K562 (cell line): Measurements from ENCODE around the gene ANKRD12. TPM values are rescaled to one million over a fixed set of nuclear protein-coding genes. Genes with fewer than 3 reads are reported as not detected.

Source experiments
- CREB1 ChIP-seq, 2 experiments: sonication (generic) in 1 of 2; formaldehyde crosslinking in 1 of 2; IDR thresholded peaks; 2 replicates each; pipeline versions ENCODE4 v1.6.1 to v1.8.0; 2012 to 2022; ENCODE audit warnings: inconsistent platforms in 1 of 2, mild to moderate bottlenecking in 1 of 2, missing genetic modification reagents in 1 of 2, moderate library complexity in 1 of 2
- FOXM1 ChIP-seq, 2 experiments: fragments of 450-650 bp in 1 of 2; sonication (generic) in 1 of 2; formaldehyde crosslinking in 1 of 2; IDR thresholded peaks; 2 replicates each; pipeline versions ENCODE4 v1.6.1 to v1.9.0; 2017 to 2022; ENCODE audit warnings: low read depth in 2 of 2, mild to moderate bottlenecking in 2 of 2, missing genetic modification reagents in 1 of 2, moderate library complexity in 1 of 2
- HCFC1 ChIP-seq: IDR thresholded peaks from 2 replicates; pipeline ENCODE4 v1.6.1; 2012; ENCODE audit warnings: low read depth, low read length, improper control_type of control experiment
- NEUROD1 ChIP-seq: fragments of 150-350 bp; IDR thresholded peaks from 2 replicates; pipeline ENCODE4 v1.6.1; 2014; ENCODE audit warnings: borderline replicate concordance, low read length, low read depth; ENCODE audit not compliant: partially characterized antibody
- SUPT5H ChIP-seq: fragments of 450-650 bp; IDR thresholded peaks from 2 replicates; pipeline ENCODE4 v1.6.1; 2016
- THRB ChIP-seq: fragments of 450-650 bp; formaldehyde crosslinking; conservative IDR thresholded peaks from 2 replicates; pipeline ENCODE4 v1.4.0; 2022; ENCODE audit warnings: mild to moderate bottlenecking, missing genetic modification characterization
- ZNF165 ChIP-seq: fragments of 250-450 bp; sonication (Bioruptor Pico); IDR thresholded peaks from 2 replicates; pipeline ENCODE4 v1.4.0; 2020; ENCODE audit warnings: borderline replicate concordance
- ZNF212 ChIP-seq: fragments of 450-650 bp; formaldehyde crosslinking; IDR thresholded peaks from 2 replicates; pipeline ENCODE4 v1.4.0; 2020; ENCODE audit warnings: mild to moderate bottlenecking
- ZNF785 ChIP-seq: fragments of 250-450 bp; sonication (Bioruptor Pico); IDR thresholded peaks from 2 replicates; pipeline ENCODE4 v1.4.0; 2020; ENCODE audit warnings: mild to moderate bottlenecking
- ZSCAN32 ChIP-seq: fragments of 450-650 bp; formaldehyde crosslinking; IDR thresholded peaks from 2 replicates; pipeline ENCODE4 v1.4.0; 2020; ENCODE audit warnings: mild to moderate bottlenecking, moderate library complexity
- polyA plus RNA-seq, 8 experiments: library from polyadenylated mRNA; depleted of rRNA in 4 of 8; stranded (reverse) in 5 of 8; unstranded in 3 of 8; fragments of >200 nt; fragmentation: Nextera tagmentation in 2 of 8; fragmentation: Illumina TruSeq in 1 of 8; extraction: Ambion mirVana in 2 of 8; extraction: Trizol in 1 of 8; gene quantifications; 2 replicates each; pipeline versions ENCODE4 v1.2.1 to v1.2.3, GENCODE V29; 2011 to 2014; ENCODE audit warnings: inconsistent platforms in 1 of 8, missing spikeins in 1 of 8
- total RNA-seq, 7 experiments: library from RNA; depleted of rRNA in 6 of 7; stranded (reverse); fragments of >200 nt in 6 of 7; fragmentation: Illumina TruSeq in 2 of 7; extraction: Trizol in 2 of 7; gene quantifications; 2 replicates each; pipeline versions ENCODE4 v1.2.1 to v1.2.3, GENCODE V29; 2011 to 2021; ENCODE audit warnings: low replicate concordance in 1 of 7
- TF ChIP-seq, protein P1 (sequence below): sonication (generic); formaldehyde crosslinking; IDR thresholded peaks from 2 replicates; pipeline ENCODE4 v1.8.0; 2023; ENCODE audit warnings: missing genetic modification reagents, mild to moderate bottlenecking, borderline replicate concordance
- TF ChIP-seq, protein P2 (sequence below): IDR thresholded peaks from 2 replicates; pipeline ENCODE4 v1.6.1; 2012; ENCODE audit warnings: low read depth, low read length, improper control_type of control experiment, borderline replicate concordance
- TF ChIP-seq, protein P3 (sequence below): sonication (generic); formaldehyde crosslinking; IDR thresholded peaks from 2 replicates; pipeline ENCODE4 v1.4.0; 2020; ENCODE audit warnings: mild to moderate bottlenecking, missing genetic modification reagents
- TF ChIP-seq, protein P4 (sequence below): fragments of 250-450 bp; sonication (Bioruptor Pico); IDR thresholded peaks from 2 replicates; pipeline ENCODE4 v1.5.1; 2021; ENCODE audit warnings: mild to moderate bottlenecking

Gene ANKRD12
- total and polyA plus RNA-seq, 9 of the 15 experiments (the other 6 are each of a cell fraction or from before 2014, with no cell fraction given) = 6.6 to 28.2 (median 16.0) TPM

GRCh38 chr18:9135912-9136314 lies 668 bp upstream of the ANKRD12 start (continued):
- TF ChIP-seq, protein P1, sequence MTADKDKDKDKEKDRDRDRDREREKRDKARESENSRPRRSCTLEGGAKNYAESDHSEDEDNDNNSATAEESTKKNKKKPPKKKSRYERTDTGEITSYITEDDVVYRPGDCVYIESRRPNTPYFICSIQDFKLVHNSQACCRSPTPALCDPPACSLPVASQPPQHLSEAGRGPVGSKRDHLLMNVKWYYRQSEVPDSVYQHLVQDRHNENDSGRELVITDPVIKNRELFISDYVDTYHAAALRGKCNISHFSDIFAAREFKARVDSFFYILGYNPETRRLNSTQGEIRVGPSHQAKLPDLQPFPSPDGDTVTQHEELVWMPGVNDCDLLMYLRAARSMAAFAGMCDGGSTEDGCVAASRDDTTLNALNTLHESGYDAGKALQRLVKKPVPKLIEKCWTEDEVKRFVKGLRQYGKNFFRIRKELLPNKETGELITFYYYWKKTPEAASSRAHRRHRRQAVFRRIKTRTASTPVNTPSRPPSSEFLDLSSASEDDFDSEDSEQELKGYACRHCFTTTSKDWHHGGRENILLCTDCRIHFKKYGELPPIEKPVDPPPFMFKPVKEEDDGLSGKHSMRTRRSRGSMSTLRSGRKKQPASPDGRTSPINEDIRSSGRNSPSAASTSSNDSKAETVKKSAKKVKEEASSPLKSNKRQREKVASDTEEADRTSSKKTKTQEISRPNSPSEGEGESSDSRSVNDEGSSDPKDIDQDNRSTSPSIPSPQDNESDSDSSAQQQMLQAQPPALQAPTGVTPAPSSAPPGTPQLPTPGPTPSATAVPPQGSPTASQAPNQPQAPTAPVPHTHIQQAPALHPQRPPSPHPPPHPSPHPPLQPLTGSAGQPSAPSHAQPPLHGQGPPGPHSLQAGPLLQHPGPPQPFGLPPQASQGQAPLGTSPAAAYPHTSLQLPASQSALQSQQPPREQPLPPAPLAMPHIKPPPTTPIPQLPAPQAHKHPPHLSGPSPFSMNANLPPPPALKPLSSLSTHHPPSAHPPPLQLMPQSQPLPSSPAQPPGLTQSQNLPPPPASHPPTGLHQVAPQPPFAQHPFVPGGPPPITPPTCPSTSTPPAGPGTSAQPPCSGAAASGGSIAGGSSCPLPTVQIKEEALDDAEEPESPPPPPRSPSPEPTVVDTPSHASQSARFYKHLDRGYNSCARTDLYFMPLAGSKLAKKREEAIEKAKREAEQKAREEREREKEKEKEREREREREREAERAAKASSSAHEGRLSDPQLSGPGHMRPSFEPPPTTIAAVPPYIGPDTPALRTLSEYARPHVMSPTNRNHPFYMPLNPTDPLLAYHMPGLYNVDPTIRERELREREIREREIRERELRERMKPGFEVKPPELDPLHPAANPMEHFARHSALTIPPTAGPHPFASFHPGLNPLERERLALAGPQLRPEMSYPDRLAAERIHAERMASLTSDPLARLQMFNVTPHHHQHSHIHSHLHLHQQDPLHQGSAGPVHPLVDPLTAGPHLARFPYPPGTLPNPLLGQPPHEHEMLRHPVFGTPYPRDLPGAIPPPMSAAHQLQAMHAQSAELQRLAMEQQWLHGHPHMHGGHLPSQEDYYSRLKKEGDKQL (CRISPR knock-in tag) = no peak
- TF ChIP-seq ZSCAN32 (CRISPR knock-in tag) (peak; percentile 20; the same call in 1 of the 2 replicates), ZNF785 (no peak), FOXM1 (IDR thresholded peaks at IDR 0.05; ENCODE audit: low read depth) (no peak), FOXM1 (CRISPR knock-in tag; IDR thresholded peaks at IDR 0.05; ENCODE audit: low read depth) (no peak), NEUROD1 (no peak), ZNF165 (CRISPR knock-in tag) (no peak), CREB1 (IDR thresholded peaks at IDR 0.05) (peak; percentile 27; the same call in 1 of the 2 replicates), CREB1 (CRISPR knock-in tag; IDR thresholded peaks at IDR 0.05) (no peak), ZNF212 (CRISPR knock-in tag) (0 out of 2 replicates have a peak, but pooled peaks have one; percentile 68), SUPT5H (peak; percentile 59; the same call in 1 of the 2 replicates), HCFC1 (no peak; the same call in 1 of the 2 replicates), THRB (CRISPR knock-in tag) (no peak)
- TF ChIP-seq, protein P2, sequence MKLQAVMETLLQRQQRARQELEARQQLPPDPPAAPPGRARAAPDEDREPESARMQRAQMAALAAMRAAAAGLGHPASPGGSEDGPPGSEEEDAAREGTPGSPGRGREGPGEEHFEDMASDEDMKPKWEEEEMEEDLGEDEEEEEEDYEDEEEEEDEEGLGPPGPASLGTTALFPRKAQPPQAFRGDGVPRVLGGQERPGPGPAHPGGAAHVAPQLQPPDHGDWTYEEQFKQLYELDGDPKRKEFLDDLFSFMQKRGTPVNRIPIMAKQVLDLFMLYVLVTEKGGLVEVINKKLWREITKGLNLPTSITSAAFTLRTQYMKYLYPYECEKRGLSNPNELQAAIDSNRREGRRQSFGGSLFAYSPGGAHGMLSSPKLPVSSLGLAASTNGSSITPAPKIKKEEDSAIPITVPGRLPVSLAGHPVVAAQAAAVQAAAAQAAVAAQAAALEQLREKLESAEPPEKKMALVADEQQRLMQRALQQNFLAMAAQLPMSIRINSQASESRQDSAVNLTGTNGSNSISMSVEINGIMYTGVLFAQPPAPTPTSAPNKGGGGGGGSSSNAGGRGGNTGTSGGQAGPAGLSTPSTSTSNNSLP = 0 out of 2 replicates have a peak, but pooled peaks have one; percentile 16
- TF ChIP-seq, protein P3, sequence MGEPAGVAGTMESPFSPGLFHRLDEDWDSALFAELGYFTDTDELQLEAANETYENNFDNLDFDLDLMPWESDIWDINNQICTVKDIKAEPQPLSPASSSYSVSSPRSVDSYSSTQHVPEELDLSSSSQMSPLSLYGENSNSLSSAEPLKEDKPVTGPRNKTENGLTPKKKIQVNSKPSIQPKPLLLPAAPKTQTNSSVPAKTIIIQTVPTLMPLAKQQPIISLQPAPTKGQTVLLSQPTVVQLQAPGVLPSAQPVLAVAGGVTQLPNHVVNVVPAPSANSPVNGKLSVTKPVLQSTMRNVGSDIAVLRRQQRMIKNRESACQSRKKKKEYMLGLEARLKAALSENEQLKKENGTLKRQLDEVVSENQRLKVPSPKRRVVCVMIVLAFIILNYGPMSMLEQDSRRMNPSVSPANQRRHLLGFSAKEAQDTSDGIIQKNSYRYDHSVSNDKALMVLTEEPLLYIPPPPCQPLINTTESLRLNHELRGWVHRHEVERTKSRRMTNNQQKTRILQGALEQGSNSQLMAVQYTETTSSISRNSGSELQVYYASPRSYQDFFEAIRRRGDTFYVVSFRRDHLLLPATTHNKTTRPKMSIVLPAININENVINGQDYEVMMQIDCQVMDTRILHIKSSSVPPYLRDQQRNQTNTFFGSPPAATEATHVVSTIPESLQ (CRISPR knock-in tag) = peak; percentile 69; the same call in 1 of the 2 replicates
- TF ChIP-seq, protein P4, sequence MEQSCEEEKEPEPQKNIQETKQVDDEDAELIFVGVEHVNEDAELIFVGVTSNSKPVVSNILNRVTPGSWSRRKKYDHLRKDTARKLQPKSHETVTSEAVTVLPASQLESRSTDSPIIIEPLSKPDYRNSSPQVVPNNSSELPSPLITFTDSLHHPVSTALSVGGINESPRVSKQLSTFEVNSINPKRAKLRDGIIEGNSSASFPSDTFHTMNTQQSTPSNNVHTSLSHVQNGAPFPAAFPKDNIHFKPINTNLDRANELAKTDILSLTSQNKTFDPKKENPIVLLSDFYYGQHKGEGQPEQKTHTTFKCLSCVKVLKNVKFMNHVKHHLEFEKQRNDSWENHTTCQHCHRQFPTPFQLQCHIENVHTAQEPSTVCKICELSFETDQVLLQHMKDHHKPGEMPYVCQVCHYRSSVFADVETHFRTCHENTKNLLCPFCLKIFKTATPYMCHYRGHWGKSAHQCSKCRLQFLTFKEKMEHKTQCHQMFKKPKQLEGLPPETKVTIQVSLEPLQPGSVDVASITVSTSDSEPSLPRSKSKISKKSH (CRISPR knock-in tag) = no peak
